Activated CD8-positive, alpha-beta memory T cell treated with anti-CD3 and anti-CD28 coated beads, Interleukin-2, amount 50 U/mL, for 4 hours (primary cell): ENCODE measurements around the gene SNX13.
"Not testable (repeated sequence)": the region's sequence is repeated elsewhere in the genome, so short reads cannot be mapped to it uniquely, and the experiment has no call there.

Source experiments
- DNase-seq: peaks from one replicate; pipeline ENCODE4 v3.0.0-alpha.2; 2020

Gene SNX13

DNA sequence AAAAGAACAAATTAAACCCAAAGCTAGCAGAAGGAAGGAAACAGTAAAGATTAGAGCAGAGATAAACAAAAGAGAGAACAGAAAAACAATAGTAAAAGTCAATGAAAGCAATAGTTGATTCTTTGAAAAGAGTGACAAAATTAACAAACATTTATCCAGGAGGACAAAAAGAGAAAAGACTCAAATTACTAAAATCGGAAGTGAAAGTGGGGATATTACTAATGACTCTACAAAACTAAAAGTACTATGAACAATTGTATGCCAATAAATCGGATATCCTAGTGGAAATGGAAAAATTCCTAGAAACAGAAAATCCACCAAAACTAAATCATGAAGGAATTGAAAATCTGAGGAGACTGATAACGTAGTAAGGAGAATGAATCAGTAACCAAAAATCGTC is 96.3 kb downstream of the SNX13 start:
- DNase-seq, result no peak

DNA sequence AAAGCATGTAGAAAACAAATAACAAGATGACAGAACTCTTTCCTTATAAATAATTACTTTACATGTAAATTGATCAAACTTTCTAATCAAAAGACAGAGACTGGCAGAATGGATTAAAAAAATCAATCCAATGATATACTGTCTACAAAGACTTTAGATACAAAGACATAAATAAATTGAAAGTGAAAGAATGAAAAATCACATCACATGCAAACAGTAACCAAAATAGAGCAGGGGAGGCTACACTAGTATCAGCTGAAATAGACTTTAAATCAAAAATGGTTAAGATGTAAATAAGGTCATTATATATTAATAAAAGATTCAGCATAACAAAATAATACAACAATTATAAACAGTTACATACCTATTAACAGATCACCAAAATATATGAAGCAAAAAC is 97.3 kb downstream of the SNX13 start:
- no peak for DNase-seq

DNA sequence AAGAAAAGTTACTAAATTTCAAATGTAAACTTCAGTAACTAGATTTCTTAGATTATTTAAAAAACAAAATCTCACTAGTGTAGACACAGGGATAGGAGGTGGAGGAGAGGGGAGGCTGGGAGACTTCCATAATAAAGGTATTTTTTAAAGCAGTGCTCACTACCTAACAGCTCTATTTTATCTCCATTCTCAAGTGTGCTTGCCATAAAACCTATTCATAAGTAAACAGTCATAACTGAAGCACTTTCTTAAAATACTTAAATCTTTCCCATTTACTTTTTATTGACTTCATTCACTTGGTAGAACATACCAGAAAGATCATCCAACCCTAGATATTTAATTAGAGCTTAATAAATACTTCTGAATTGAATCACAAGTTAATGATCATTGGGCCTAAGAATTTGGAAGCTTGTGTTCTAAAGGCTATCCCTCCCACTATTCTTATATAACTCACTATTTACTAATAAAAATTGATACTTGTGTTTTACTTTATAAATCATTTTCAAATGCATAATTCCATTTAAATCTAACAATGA is 107.4 kb downstream of the SNX13 start:
- no peak for DNase-seq

DNA sequence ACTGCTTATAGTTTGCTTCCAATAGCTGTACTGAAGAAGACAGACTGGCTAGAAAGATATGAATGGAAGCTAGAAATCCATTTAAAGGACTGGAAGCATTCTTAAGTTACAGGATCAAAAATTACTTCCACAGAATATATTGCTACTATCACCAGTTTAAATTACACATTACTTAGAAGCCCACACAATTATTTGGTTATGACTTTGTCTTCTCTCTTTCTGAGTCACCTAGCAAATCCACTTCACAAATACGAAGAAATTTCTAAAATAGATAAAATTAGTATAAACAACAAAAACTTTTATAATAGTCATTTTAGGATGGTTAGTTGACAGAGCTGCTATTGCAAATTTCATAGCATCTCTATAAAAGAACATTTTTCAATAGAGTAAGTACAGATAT is 108.1 kb downstream of the SNX13 start:
- no peak for DNase-seq

DNA sequence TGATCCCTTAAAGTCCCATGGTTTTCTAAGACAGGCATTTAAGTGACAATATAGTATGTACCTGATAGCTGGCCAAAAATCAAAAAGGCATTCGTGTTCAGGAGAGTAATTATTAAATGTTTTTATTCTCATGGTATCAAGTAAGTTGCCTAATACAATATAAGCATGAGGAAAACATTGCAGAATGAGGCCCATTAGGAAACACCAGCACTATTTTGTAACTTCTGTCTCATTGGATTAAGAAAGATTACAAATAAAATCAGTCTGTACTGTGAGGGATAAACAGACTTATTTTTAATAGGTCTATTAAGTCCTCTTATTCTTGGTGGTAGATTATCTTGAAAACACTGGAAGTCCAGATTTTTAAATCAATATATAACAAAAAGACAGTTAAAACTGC is 110.1 kb downstream of the SNX13 start:
- DNase-seq, result no peak

DNA sequence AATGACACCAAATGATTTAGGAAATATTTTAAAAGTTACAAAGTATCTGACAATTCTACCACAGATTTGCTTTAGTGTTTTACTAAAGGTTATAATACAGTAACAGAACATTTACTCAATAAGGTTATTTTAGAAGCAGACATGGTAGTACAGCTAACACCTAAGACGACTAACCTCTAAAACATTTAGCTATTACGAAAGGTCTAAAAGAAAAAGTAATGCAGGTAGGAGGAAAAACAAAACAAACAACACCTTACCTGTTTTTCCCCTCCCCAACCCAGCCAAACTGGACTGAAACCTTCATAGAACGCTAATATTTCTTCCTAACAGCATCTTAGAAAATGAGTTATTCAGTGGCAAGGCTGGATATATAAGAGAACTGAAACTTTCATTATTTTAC is 111.3 kb downstream of the SNX13 start:
- DNase-seq, result no peak

DNA sequence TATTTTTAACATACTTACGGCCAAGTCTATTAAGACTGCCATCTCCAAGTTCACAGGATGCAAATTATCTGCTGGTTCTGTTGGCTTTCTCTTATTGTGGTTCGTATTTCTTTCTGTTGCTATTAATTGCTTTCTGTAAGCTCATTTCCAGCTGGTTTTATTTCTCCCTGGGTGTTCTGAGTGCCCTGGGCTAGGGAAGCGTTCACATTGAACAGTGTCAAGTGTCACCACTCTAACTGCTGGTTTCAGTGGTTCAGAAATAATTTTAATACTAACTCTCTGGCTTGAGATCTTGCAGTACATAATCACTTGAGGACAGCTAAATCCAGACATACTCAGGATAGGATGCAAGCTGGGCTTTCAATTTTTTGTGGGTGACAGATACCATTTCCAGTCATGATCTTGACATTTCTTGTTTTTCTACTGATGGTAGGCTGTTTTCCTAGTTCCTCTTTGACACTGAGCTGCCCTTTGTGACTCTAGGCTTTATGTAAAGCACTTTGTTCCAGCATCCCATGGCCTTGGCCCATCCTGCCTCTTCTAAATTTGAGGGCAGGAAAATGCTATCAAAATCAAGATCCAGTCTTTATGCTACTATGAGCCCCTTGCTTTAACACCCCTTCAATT is 117.6 kb downstream of the SNX13 start:
- DNase-seq, result no peak

DNA sequence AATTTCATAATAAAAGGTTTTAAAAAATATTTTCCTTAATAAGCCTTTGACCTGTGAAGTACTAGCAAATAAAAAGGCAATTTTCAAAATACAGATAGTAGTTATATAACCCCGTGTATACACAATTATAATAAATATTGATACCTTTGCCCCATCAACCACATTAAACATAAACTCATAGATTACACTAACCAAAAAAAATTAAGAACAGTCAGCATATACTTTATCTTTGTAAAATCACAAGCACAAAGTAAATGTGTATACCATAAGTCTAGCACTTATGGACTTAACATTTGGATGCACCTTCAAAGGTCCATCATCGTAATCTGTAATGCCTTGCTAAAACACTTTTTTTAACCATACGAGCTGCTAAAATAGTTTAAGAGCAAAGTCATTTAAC is 123.4 kb downstream of the SNX13 start:
- no peak for DNase-seq

DNA sequence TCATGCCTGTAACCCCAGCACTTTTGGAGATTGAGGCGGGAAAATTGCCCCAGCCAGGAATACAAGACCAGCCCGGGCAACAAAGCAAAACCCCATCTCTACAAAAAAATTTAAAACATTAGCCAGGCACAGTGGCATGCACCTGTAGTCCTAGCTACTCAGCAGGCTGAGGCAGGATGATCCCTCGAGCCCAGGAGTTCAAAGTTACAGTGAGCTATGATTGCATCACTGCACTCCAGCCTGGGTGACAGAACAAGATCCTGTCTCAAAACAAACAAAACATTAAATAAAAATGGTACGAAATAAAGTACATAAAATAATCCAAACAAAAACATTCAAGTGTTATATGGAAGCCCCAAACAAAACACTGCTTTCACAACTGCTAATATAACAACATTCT is 125.0 kb downstream of the SNX13 start:
- DNase-seq, result no peak

DNA sequence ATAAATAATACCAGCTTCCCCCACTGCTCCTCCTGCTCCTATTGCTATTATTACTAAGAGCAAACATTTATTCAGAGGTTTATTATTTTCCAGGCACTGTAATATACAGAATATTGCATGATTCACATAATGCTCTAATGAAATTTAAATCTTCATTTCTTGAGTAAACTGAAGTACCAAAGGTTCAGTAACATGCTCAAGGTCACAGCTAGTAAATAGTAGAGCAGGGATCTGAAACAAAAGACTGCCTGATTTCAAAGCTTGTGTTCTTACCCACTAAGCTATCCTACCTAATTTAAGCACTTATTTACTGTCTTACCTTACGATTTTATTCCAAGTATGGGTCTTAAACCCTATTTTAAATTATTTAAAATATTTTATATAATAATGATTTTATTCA is 126.2 kb downstream of the SNX13 start:
- DNase-seq, result no peak

DNA sequence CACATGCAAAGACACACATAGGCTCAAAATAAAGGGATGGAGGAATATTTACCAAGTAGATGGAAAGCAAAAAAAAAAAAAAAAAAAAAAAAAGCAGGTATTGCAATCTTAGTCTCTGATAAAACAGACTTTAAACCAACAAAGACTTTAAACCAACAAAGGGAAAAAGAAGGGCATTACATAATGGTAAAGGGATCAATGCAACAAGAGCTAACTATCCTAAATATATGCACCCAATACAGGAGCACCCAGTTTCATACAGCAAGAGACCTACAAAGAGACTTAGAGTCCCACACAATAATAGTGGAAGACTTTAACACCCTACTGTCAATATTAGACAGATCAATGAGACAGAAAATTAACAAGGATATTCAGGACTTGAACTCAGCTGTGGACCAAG is 131.1 kb downstream of the SNX13 start:
- DNase-seq, result not testable (repeated sequence)

DNA sequence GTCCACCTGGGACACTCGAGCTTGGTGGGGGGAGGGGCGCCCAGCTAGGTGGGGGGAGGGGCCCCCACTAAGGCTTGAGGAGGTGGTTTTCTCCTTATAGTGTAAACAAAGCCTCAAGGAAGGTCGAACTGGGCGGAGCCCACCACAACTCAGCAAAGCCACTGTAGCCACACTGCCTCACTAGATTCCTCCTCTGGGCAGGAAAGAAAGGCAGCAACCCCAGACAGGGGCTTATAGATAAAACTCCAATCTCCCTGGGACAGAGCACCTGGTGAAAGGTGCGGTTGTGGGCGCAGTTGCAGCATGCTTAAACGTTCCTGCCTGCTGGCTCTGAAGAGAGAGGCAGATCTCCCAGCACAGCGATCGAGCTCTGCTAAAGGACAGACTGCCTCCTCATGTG is 133.1 kb downstream of the SNX13 start:
- no peak for DNase-seq

DNA sequence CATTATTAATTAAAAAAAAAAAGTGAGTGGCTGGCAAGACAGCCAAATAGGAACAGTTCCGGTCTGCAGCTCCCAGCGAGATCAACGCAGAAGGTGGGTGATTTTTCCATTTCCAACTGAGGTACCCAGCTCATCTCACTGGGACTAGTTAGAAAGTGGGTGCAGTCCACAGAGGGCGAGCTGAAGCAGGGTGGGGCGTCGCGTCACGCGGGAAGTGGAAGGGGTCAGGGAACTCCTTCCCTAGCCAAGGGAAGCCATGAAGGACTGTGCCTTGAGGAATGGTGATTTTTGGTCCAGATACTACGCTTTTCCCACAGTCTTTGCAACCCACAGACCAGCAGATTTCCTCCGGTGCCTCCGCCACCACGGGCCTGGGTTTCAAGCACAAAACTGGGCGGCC is 133.7 kb downstream of the SNX13 start:
- no peak for DNase-seq

DNA sequence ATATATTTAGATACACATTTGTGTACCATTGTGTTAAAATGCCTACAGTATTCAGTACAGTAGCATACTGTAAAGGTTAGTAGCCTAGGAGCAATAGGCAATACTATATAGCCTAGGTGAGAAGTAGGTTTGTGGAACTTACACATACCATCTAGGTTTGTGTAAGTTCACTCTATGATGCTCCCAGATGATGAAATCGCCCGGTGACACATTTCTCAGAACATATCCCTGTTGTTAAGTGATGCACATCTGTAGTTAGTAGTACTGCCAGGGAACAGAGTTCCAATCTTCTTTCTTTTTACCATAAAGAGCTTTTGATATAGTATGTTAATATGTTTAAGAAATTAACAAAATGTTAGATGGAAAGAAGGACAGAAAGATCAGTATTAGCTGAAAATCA is 138.2 kb downstream of the SNX13 start:
- DNase-seq, result no peak

DNA sequence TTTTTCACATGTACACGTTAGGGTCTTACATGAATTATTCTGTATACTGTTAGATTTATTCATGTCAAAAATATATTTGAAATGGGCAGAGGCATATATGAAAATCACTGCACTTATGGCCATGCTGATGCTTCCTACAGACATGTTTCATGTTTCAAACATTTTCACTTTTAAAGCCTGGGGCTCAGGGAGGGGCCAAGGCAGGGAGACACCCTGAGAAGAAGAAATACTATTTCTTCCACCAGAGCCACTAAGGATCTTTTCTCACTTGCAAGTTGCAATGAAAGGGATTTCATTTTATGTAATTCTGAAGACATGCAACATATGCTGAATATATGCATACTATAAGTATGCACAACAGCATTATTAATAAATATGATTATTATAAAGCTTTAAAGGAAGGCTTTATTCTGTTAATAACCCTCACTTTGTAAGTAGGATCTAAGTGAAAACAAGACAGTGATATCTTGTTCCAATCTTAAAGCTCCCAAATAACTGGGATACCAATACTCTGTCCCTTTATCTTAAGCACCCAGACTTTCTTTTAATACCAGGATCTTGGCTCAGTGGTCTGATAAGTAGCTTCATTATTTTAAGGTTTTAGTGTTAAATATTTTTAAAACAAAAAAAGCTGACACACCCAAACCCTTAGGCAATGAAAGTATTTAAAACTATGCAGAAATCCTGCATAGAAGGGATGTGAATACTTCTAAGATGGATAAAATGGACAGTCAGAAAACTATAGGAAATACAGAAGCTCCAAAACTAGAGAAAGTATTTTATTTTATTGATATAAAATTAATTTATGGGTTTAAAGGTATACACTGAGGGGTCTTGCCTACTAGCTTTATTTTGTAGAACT is 148.0 kb downstream of the SNX13 start:
- DNase-seq, result no peak

DNA sequence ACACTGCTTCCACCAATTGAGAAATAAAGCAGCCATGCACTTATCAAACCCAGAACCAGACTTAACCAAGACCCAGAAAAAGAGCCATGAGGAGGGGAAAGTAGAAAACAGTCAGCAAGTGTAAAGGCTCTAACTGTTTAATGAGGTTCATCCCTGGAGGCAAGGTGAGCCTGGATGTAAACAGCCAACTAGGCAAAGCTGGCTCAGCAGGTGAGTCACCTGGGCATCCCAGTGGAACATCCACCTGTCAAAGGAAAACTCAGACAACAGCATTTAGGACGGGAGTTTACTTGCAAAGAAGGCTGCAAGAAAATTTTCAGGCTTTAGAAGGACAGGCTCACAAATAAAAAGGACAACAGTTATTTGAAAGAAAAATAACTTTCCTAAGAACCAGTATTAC is 153.0 kb downstream of the SNX13 start:
- no peak for DNase-seq

DNA sequence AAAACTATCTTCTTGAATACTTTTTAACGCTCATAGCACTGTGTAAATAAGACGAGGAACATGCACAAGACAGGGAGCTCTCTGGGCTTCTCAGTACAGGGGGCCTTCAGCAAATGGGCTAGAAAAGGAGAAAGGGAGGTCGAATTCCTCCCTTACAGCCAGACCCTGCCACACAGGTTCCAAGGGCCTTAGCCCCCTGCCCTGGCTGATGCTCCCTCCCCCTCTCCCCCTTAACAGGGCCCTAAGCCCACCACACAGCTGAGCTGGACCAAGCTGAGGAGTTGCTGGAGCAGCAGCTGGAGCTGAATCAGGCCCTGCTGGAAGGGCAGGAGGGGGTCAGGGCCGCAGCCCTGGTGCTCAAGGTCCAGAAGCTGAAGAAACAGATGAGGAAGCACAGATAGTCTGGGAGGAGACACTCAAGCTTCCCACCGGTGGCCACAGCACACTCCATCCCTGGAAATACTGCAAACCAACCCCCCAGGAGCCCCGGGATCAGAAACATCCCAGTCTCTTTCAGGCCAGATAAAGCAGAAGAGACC is 153.9 kb downstream of the SNX13 start:
- DNase-seq, result no peak

DNA sequence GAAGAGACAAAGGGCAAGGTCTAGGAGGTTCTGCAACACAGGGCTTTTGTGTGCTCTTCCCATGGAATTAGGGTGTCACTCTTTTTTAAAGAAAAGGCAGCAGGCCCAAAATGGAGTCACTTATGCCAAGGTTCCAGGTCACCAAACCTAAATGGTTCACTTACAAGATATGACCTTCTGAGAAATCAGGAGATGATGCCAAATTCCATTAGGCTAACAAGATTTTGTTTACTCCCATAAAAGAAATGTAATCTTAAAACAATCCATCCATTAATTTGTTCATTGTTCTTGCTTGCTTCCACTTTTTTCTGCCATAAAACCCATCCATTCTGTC is 158.1 kb downstream of the SNX13 start:
- DNase-seq, result no peak

DNA sequence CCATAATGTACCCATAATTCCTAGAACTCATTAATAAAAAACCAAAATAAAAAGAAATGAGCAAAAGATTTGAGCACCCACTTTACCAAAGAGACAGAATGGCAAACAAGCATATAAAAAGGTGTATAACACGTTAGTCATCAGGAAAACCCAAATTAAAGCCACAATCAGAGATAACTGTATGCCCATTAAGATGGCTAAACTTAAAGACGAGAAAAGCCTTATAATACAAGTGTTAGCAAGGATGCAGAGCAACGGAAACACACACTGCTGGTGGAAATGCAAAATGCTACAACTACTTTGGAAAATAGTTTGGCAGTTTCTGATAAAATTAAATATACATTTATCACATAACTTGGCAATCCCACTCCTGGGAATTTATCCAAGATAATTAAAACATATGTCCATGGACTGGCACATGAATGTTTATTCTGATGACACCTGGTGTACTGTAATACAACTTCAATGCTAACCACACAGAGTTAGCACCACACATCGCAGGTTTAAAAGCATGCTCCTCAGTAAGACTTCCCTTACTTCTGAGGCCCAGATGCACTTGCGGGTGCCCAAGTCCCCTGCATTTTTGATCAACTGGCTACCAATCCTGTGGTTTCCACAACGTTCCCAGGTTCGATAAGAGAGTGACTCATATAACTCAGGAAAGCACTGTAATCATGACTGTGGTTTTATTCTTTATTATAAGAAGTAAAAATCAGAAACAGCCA is 158.6 kb downstream of the SNX13 start:
- DNase-seq, result no peak

DNA sequence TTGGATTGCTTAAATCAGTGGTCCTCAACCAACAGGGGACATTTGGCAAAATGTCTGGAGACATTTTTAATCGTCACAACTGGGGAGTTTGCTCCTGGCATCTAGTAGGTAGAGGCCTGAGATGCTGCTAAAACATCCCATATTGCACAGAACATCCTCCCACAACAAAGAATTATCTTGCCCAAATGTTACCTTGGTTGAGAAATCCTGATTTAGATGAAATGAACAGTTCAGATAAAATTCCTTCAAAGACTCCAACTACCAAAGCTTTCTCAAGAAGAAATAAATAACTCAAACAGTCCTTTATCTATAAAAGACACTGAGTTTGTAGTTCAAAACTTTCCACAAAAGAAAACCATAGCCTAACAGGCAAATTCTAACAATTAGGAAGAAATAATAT is 160.9 kb downstream of the SNX13 start:
- DNase-seq, result no peak

DNA sequence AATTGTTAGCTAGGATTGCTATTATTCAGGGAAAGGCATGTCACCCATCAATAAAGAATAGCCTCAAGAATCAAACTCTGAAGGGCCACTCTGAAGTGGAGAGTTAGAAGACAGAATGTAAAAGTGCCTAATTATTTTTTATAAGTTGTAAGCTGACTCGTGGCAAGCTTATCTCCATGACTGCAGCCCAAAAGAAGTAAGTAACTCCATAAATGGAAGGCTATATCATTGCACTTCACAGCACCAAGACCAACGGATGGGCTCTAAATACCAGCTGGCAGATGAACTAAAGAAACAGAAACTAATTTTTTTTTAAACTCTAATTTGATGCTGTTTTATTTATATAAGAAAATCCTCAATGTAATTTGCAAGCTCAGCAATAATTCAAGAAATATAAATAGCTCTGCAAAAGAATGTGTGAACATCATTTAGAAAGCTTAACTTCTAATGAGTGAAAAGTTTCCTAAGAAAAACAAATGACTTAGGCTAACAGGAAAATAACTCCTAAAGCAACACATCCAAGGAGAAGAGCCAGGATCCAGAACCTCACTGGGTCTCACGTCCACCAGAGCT is 165.5 kb downstream of the SNX13 start:
- DNase-seq, result no peak

DNA sequence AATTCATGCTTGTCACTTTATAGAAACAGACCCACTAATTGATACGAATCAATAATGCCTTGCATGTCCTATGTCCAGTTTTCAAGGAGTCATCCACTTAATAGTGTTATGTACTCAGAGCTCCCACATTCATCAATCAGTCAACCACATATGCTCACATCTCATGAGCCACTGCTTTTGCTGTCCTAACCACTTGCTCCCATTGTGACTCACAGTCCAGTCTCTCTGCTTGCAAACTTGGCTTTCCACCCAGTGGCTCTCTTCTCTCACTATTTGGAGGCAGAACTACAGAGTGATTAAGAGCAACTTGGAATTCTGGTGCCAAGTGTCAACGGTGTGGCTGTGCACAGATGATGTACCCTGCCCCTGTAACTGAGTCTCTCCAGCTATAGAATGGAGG is 166.0 kb downstream of the SNX13 start:
- no peak for DNase-seq

DNA sequence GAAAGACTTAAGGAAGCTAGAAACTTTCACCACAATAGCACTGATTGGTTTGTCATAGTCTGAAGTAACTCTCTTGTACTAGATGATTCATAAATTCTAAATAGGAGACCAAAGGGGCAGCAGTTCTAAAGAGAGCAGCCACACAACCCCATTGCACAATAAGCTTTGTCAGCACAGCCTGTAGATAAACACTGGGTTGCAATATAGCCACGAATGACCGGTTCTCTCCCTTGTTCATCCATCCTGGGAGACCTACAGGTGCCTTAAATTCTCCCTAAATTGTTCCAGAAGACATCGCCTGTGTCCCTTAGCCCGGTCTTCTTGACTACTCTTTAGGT is 167.0 kb downstream of the SNX13 start:
- DNase-seq, result no peak
